HG02884 (cell line): ENCODE data around the gene DBR1.
A peak's percentile ranks its signal among the peaks of the same experiment; 100 is the strongest.

Source experiments
- ATAC-seq: cut with Tn5 transposase; IDR thresholded peaks from one replicate; pipeline ENCODE4 v1.9.1; 2021; ENCODE audit warnings: mild to moderate bottlenecking, moderate library complexity; ENCODE audit not compliant: unreplicated experiment

DBR1 gene, protein sequence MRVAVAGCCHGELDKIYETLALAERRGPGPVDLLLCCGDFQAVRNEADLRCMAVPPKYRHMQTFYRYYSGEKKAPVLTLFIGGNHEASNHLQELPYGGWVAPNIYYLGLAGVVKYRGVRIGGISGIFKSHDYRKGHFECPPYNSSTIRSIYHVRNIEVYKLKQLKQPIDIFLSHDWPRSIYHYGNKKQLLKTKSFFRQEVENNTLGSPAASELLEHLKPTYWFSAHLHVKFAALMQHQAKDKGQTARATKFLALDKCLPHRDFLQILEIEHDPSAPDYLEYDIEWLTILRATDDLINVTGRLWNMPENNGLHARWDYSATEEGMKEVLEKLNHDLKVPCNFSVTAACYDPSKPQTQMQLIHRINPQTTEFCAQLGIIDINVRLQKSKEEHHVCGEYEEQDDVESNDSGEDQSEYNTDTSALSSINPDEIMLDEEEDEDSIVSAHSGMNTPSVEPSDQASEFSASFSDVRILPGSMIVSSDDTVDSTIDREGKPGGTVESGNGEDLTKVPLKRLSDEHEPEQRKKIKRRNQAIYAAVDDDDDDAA

GRCh38 chr3:138174421-138175131 is at the start of gene DBR1:
DBR1 (minus strand) TSS chr3:138174921; CDS start chr3:138174795, 126 bp downstream.
- ATAC-seq, result peak; percentile 92

GRCh38 chr3:138222942-138223287 is 48.2 kb upstream of the DBR1 start:
- no peak for ATAC-seq

DNA sequence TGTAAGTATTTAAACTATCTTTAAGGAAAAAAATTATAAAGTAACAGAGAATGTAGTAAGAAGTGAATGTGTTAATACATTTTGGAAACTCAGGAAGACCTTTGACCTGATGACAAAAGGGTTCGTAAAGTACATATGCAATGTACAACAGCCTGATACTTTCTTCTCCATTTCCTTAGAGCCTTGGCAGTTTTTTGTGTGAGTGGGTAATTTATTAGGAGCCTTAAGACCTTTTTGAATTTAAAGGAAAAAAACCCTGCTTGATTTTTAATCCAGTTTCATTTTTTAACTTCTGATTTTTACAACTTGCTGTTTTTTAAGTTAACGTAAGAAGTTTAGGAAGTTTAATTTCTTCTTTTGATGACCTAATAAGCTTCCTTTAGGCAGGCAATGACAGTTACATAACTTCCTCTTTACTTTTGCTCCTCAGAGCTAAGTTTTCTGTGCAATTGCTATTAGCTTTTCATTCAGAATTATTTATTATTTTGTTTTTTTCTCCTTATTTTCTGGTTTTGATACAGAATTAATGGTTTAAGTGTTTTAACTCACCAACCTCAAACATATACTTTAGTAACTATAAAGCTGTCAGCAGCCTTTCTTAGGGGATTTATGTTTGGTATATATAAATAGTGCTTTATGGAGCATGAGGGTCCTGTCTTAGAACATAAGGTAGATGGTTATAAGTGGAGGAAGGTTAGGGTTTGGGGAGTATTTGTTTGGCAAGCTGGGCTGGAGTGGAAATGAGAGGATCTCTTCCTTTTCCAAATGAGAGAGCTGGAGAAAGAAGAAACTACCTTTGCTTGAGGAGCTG is 47.6 kb upstream of the DBR1 start:
- ATAC-seq, result no peak

DNA sequence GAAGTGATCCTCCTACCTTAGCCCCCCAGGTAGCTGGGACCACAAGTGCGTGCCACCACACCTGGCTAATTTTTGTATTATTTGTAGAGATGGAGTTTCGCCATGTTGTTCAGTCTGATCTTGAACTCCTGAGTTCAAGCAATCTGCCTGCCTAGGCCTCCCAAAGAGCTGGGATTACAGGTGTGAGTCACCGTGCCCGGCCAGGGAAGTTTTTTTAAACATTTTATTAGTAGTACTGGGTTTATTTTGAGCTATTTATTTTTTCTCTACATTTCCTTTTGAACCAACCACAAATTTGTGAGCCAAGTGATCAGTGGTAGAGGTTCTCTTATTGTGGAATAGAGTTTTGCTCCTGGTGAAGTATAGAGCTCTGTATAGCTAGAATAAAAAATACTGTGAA is 46.1 kb upstream of the DBR1 start:
- no peak for ATAC-seq

GRCh38 chr3:138220242-138220641 is 45.5 kb upstream of the DBR1 start:
- no peak for ATAC-seq

GRCh38 chr3:138219255-138219654 is 44.5 kb upstream of the DBR1 start:
- ATAC-seq, result no peak

GRCh38 chr3:138213398-138214085 is 38.8 kb upstream of the DBR1 start:
- ATAC-seq, result no peak

DNA sequence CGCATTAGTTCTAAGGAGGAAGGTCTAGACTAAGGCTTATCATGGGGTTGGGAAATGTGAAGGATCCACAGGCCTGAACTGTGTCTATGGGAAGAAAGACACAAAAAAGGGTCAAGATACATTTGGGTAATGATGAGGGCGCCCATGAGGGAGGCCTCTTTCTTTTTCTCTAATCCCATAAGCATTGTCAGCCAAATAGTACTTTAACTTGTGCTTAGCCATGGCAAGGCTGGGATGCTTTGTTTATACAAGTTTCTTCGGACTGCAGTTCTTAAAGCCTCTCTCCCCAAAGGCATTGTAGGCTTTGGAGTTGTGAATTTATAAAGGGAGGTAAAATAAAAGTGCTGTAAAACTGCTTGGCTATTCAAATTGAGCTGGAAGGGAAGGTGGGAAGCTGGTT is 35.8 kb upstream of the DBR1 start:
- ATAC-seq, result no peak

DNA sequence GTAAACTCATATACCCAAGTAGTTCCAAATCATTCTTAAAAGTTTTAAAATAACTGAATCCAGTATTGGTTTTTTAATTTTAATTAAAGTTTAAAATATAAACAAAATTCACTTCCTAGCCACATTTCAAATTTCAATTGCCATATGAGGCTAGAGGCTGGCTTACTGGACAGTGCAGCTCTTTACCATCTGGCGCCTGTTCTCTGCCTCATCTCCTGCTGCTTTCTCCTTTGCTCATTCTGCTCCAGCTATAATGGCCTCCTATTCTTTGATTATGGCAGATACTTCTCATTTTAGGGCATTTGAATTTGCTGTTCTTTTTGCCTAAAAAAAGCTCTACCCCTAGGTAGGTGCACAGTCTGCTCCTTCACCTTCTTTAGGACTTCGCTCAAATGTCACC is 31.5 kb upstream of the DBR1 start:
- ATAC-seq, result no peak

DNA sequence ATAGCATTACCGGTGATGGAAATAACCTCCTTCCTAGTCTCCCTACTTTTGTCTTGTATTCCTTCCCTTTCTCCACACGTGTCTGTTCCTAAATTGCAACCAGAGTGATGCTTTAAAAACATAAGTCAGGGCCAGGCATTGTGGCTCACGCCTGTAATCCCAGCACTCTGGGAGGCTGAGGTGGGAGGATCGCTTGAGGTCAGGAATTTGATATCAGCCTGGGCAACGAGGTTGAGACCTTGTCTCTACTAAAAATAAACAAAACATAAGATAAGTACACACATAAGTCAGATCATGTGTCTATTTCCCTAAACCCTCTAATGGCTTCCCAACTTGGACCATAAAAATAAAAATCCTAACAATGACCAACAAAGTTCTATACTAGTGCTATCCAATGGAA is 30.8 kb upstream of the DBR1 start:
- ATAC-seq, result no peak

DNA sequence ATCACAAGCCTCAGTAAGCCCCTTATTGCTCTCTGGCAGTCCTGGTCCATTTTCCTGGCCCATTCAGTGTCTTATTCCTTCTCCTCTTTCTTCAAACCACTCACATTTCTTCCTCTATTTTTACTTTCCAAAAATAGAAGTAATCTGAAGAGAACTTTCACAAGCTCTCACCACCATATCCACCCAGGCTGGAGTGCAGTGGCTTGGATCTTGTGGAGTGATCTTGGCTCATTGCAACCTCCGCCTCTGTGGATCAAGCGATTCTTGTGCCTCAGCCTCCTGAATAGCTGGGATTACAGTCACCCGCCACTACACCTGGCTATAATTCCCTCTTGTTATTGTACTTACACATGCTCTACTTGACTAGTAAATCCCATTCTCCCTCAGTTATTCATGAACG is 29.2 kb upstream of the DBR1 start:
- no peak for ATAC-seq

DNA sequence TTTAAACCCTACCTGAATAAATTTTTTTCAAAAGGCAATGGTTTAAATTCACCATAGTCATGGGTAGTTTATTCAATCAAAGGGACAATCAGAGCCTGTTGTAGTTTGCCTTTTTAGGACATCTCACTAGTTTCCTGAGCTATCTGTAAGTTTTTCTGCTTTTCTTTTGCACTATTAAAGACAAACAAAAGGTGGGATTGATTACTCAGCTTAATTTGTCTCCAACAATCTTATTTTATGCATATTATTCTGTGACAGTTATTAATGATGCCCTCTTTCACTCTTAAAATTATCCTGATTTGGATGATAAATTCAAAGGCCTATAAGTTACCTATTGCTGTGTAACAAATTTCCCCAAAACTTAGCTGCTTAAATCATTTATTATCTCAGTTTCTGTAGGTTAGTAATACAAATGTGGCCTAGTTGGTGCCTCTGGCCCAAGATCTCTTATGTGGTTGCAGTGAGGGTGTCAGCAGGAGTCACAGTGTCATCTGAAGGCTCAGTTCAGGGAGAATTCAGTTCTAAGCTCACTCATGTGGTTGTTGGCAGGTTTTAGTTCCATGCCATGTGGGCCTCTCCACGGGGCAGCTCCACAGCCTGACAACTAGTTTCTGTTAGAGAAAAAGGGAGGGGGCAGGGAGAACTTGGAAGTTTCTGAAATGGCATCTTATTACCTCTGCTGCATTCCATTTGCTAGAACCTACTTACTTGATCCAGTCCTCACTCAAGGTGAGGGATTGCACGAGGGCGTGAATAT is 28.4 kb upstream of the DBR1 start:
- ATAC-seq, result no peak

GRCh38 chr3:138200424-138200823 is 25.7 kb upstream of the DBR1 start:
- ATAC-seq, result no peak

- ATAC-seq, result peak; percentile 69
Measured at GRCh38 chr3:138199851-138200250, 25.1 kb upstream of the DBR1 start.

DNA sequence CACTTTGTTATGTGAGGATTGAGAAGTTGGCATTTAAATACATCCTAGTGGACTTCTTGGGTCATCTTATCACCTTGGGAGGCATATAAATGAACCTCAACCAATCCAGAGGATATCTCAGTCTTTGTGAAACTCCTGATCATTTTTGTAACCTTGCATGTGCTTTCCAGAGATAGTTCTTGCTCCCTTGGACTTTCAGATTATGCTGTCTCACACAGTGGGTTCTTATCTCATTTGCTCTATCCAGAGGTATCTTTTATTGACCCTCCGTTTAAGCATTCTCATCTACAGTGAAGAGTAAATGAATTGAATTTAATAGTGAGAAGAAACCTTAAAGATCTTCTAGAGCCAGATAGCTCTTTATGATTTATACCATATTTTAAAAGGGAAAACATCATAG is 22.8 kb upstream of the DBR1 start:
- no peak for ATAC-seq

- no peak for ATAC-seq
Measured at GRCh38 chr3:138197058-138197457, 22.3 kb upstream of the DBR1 start.

DNA sequence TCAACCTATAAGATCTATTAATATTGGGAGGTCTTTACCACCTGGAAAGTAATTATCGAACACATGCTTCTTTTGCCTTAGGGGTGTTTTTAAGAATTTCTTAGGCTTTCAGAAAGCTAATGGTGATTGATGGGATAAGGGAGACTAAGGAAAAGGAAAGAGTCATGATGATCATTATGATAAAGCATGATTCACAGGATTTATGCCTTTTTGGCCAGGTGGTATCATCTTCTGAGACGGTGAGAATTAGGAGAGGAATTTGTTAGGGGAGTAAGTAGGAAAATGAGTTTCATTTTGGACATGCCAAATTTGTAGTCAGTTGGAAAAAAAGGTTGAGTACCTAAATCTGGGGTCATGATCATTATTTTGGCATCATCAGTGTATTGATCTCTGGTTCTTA is 21.3 kb upstream of the DBR1 start:
- ATAC-seq, result no peak

GRCh38 chr3:138195481-138195880 is 20.8 kb upstream of the DBR1 start:
- no peak for ATAC-seq

- no peak for ATAC-seq
Measured at GRCh38 chr3:138188013-138188730, 13.5 kb upstream of the DBR1 start.
